CD4-positive, alpha-beta T cell treated with Interleukin-15 for 4 hours (primary cell): ENCODE data around the gene BCKDHA.
A peak's percentile ranks its signal among the peaks of the same experiment; 100 is the strongest.
"Not testable (repeated sequence)": the region's sequence is repeated elsewhere in the genome, so short reads cannot be mapped to it uniquely, and the experiment has no call there.

ENCODE experiments used
- DNase-seq: peaks from one replicate; pipeline ENCODE4 v3.0.0-alpha.2; 2020; ENCODE audit warnings: low spot score

Gene BCKDHA

GRCh38 chr19:41426116-41426841 lies 28.7 kb downstream of the BCKDHA start:
- no peak for DNase-seq

GRCh38 chr19:41426952-41427646 lies 29.5 kb downstream of the BCKDHA start, which contains the start of gene B3GNT8:
TSS of gene B3GNT8 (minus strand) at chr19:41427374. CDS start at chr19:41426778, 596 bp downstream.
- peak; percentile 31 for DNase-seq

- DNase-seq = peak; percentile 37
Measured at GRCh38 chr19:41427647-41428480, 30.2 kb downstream of the BCKDHA start.

DNA sequence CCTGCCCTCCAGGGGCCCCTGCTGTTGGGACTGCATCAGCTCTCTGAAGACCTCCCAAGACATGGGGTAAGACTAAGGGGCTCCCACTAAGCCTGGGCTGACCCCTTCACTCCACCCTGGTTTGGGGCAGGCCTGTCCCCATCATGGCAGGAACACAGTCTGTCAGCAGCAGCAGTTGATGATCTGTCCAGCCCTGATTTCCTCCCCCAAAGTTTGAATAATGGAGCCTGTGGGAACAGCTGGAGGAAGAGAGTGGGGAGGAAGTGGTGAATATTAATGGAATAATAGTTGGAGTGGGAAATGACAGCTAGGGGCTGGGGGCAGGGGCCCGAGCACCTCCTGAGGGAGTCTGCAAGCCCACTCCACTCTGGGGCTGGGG lies 30.9 kb downstream of the BCKDHA start:
- no peak for DNase-seq

DNA sequence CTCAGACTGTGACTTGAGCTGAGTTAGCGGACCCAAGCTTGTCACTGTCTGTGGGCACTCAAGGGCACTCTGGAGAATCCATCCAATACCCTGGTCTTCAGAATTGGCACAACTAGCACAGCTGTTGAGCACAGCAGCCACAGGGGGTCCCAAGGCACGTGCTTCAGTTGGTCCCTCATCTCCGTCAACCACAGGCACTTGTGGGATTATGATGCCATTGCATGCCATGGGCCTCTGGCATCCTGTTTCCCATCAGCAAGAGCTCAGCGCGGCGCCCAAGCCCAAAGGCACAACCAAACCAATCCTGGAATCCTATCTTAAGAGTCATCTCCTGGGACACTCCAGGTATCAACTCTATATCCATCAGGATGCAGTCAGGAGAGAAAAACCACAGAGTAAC lies 33.3 kb downstream of the BCKDHA start:
- DNase-seq = no peak

- DNase-seq = peak; percentile 21
Measured at GRCh38 chr19:41431426-41432386, 34.1 kb downstream of the BCKDHA start.

DNA sequence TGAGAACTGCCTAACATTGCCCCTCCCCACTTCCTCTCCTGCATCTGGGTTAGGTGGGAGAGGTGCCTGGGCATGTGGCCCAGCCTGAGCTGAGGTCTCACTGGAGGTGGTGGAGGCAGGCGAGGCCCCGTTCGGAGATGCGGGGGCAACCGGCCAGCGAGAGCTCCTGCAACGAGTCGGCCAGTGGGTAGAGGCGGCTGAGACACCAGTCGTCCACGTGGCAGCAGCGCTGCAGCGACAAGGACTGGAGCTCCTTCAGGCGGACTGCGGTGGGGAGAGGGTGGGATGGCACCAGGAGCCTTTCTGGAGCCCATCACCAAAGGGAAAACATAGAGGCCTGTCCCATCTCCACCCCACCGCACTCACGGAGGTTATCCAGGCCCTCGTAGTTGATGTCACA lies 35.6 kb downstream of the BCKDHA start:
- DNase-seq = no peak

GRCh38 chr19:41434450-41434849 lies 36.8 kb downstream of the BCKDHA start:
- DNase-seq = no peak

- DNase-seq = not testable (repeated sequence)
Measured at GRCh38 chr19:41435376-41435775, 37.8 kb downstream of the BCKDHA start.

GRCh38 chr19:41435936-41436673 lies 38.5 kb downstream of the BCKDHA start:
- no peak for DNase-seq

DNA sequence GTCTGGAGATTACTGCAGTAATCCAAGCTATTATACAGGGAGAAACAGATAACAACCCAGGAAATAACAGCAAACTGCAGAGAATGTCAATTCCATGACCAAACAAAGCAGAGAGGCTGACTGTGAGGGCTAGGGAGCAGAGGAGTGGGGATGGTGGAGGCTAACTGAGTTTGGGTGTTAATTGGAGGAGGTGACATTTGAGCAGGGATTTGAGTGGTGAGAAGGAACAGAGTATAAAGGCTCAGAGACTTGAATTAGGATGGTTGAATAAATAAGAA lies 39.0 kb downstream of the BCKDHA start:
- DNase-seq = no peak

GRCh38 chr19:41437944-41438574 lies 40.4 kb downstream of the BCKDHA start:
- no peak for DNase-seq

DNA sequence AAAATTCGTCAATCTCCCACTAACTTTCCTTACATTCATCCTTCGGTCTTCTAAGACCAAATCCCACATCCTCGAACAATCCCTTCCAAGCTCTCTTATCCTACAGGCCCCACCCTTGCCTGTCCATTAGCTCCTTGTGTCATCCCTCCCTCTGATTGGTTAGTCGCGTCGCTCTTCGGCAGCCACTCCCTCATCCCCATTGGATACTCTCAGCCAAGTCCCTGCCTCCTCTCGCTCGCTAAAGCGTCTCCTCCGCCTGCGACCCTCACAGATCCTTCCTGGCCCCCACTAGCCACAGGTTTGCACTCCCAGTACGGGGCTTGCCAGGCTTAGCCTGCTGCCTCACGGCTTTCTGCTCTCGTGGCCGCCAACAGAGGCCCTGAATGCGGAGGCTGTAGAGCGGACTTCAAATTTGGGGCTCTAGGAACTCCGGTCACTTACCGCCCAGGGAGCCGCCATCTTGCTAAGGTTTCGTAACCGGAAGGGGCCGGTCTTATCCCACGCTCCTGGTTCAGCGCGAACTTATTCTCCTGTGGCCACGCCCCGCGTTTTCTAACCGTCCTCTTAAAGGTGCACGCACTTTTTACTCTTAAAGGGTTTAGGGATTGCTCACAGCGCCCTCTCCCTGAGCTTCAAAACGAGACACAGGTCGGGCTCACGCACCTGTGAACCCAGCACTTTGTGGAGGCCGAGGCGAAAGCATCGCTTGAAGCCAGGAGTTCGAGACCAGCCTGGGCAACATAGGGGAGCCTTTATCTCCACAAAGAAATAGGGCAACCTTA lies 42.0 kb downstream of the BCKDHA start, which contains the start of gene DMAC2:
DMAC2 (minus strand) TSS at position 472 of the 782 bp plus-strand sequence; CDS start at position 459, 13 bp downstream.
- DNase-seq = peak; percentile 95

DNA sequence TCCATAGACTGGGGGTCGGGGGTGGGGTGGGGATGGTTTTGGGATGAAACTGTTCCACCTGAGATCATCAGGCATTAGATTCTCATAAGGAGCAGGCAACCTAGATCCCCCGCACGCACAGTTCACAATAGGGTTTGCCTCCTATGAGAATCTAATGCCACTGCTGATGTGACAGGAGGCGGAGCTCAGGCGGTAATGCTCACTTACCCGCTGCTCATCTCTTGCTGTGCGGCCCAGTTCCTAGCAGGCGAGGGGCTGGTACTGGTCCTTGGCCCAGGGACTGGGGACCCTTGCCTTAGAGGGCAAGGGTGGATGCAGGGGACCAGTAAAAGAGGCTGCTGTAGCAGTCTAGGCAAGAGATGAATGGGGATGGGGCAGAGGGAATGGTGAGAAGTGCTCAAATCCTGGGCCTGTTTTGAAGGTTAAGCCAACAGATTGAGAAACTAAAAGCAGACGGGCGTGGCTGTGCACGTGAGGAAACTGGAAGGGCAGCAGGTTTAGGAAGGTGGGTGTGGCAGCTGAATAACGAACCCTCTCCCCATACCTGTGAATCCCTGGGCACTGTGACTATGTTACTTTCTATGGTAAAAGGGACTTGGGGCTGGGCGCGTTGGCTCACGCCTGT lies 43.8 kb downstream of the BCKDHA start:
- DNase-seq = no peak

DNA sequence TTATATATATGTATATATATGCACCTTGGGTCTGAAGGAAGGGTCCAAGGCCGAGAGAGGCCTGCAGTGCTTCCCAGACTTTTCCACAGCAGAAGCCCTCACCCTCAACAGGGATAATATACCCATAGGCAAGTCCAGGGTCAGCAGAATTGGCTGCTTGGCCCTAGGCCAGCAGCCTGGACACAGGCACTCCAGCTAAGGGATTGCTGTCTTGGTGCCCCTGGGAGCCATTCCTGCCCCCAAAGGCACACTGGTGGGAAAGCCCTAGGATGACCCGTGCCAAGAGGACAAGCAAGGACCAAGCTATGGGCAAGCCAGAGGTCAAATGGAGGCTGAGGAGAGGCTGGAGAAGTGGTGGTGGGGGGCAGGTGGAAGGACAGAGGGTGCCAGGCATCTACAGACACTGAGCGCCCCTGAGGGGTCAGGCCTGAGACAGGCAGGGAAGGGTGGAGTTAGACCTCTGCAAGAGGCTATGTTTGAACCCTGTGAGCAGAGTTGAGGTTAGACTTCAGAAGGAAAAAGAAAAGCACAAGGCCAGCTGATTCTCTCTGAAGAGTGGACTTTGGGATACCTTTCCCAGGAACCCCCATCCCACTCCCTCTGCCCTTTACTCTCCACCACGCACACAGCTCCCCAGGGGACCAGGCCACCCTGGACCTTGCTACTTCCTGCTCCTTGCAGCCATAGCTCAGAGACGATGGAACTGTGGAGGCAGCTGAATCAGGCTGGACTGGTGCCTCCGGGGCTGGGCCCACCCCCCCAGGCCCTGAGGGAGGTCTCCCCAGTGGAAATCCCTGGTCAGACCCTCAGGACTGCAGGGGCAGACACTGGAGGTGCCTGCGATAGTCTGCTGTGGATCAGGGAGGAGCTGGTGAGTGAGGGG lies 45.1 kb downstream of the BCKDHA start, which contains the start of gene ERICH4:
ERICH4 (plus strand) TSS at position 684 of the 883 bp plus-strand sequence; CDS start at position 698, 14 bp downstream.
- DNase-seq = no peak

- DNase-seq = no peak
Measured at GRCh38 chr19:41443813-41444455, 46.3 kb downstream of the BCKDHA start.

DNA sequence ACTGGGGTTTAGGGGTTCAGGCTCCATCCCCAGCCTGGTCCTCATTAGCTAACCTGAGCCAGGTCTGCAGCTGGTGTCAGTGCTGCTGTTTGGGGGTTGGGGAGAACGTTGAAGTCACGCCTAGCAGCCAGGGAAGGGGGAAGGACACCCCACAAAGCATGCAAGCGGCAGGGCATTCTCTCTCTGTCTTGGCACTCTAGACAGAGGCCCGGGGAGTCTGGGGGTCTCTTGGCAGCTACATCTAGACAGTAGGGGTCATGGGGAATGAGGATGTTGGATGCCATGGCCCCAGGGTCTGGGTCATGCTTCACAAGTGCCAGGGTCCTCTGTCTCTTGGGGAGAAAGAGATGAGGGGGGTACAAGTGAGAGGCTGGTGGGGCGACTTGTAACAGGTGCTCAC lies 48.0 kb downstream of the BCKDHA start:
- no peak for DNase-seq
